Ureter (tissue), 1 donor: Measurements from ENCODE around the gene PBRM1. TPM values are rescaled to one million over a fixed set of nuclear protein-coding genes. Genes with fewer than 3 reads are reported as not detected.
"Not testable (repeated sequence)": the region's sequence is repeated elsewhere in the genome, so short reads cannot be mapped to it uniquely, and the experiment has no call there.

Experiments used
- DNase-seq: peaks from one replicate; pipeline ENCODE4 v3.0.0-alpha.2; 2020; ENCODE audit warnings: low spot score
- total RNA-seq: library from RNA; stranded (reverse); gene quantifications from one replicate; pipeline ENCODE4 v1.2.4, GENCODE V29; 2023
- donor health status: DM: yes; HTN: yes; CAD: no.

Gene PBRM1
- total RNA-seq, 1 donor from 2014 or later: 82.3 TPM

DNA sequence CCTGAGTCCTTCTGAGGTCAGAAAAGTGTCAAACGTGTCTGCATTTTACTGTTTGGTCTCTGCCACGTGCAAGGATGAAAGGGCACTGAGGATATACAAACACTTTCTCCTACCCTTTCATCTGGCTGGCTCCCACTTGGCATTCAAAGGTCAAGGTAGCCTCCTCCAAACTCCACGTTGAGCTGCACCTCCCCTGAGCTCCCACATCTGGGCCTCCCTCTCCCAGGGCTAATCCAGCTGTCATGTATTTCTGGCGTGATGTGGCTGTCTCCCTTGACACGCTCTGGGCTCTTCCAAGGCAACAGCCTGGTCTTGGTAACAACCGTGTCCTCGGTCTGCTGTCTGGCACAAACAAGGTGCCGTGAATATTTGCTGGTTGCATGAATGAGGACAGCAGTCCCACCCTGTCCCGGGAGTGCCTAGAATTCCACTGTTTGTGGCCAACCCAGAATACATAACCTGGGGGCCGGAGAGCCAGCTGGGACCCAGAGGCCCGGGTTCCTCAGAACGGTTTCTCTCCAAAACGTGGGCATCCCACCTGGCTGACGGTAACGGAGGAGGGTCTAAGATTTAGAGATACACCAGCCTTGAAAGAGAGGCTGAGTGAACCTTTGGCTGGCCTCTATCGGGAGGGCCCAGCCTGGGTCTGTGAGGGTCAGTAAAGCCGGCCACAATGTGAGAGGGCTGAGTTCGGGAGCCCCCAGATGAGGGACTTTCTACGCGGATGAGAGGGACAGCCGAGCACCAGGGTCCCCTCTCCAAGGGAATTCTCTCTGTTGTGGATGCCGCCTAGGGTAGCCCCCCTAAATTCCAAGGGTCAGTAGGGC lies 19.1 kb upstream of the PBRM1 start:
- no peak for DNase-seq

GRCh38 chr3:52703341-52703740 lies 17.6 kb upstream of the PBRM1 start:
- no peak for DNase-seq

GRCh38 chr3:52697632-52697965 lies 11.9 kb upstream of the PBRM1 start:
- DNase-seq: no peak

DNA sequence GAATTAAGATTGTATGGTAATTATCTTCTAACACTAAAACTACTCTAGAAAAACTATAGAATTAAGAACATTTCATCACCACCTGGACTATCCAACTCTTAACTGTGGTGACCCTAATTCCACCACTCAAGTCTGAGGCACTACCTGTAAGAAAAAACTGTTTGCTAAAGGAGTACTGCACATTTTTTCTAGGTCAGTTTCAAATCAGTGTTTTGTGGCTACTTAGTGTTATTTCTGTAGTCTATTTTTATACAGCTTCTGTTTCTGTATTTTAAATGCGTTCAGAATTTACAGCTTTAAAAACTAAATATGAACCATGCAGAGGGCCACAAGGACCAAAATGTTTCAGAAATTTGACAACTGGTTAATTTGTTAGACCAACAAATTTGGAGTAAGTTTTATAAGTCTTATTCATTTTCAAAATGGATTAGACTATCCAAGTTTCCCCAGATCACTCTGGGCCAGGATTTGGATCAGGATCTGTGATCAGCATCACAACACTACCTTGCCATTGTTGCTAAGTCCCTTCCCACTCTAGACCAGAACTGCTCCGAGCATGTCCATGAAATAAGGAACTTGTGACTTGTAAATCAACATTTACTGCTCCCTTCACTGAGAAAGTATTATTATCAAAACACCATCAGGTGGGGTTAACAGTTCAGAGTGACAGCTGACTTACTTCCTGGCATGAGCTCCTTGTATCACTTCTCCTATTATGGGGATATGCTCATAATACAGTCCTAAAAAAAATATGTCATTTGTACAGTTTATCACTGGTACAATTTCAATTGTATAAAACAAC lies 11.3 kb upstream of the PBRM1 start:
- no peak for DNase-seq

- no peak for DNase-seq
These were observed 10.3 kb upstream of the PBRM1 start for GRCh38 chr3:52695798-52696671.

GRCh38 chr3:52694528-52695189 lies 8.9 kb upstream of the PBRM1 start:
- no peak for DNase-seq

DNA sequence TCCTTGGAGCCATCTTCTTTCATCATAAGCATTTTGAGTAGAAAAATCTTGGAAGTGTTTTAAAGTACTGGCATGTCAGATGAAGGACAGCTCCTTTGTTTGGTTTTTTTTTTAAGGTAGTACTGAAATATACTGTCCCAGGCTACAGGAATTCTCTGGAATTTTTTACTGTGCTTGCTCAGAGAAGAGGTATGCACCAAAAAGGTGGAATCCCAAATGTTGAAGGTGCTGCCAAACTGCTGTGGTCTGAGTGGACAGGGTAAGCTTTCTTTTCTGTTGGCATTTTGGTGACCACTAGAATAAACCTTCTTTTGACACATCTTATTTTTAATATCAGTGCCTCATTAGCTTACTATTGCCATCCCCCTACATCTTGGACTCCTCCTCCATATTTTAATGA lies 7.4 kb upstream of the PBRM1 start:
- DNase-seq: no peak

GRCh38 chr3:52690560-52690959 lies 4.8 kb upstream of the PBRM1 start:
- DNase-seq: no peak

- no peak for DNase-seq
These were observed 3.4 kb upstream of the PBRM1 start for GRCh38 chr3:52689151-52689550.

GRCh38 chr3:52688266-52688665 lies 2.6 kb upstream of the PBRM1 start:
- no peak for DNase-seq

DNA sequence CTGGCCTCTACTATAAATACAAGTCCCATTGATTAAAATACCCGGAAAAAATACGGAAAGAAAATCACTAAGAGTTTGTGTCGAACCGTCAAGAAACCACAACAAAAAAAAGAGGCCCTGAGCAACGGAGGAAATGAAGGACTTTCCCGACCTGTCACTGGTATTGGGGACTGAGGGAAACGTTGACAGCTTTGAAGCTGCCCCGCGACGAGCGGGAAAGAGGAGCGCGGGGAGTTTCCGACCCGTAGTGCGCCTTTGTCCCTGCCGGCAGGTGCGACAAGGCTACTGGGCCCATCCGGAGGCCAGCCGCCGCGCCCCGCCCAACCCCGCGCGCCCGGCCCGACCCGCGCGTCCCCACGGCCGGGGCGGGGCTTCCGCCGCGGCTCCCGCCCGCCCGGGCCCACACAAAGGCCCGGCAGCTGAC lies 416 bp downstream of the PBRM1 start:
- DNase-seq: peak; percentile 78

DNA sequence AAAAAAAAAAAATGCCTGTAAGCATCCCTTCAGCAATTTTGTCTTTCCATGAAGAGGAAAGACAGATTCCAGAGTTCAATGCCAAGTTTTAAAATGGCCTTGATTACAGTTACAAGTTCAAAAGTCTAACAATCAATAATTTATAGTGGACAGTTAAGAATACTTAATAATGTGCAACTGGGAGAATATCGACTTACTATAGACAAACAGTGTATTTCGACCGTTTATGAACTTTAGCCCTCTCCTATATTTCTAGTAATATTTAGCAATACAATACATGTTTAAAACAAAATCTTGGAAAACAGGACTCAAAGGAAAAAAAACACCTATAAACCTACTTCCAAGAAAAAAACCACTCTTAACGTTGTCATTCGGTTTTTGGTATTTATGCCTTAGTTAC lies 1.5 kb downstream of the PBRM1 start:
- no peak for DNase-seq

- no peak for DNase-seq
These were observed 2.1 kb downstream of the PBRM1 start for GRCh38 chr3:52683611-52684010.

GRCh38 chr3:52682016-52682415 lies 3.7 kb downstream of the PBRM1 start:
- no peak for DNase-seq

DNA sequence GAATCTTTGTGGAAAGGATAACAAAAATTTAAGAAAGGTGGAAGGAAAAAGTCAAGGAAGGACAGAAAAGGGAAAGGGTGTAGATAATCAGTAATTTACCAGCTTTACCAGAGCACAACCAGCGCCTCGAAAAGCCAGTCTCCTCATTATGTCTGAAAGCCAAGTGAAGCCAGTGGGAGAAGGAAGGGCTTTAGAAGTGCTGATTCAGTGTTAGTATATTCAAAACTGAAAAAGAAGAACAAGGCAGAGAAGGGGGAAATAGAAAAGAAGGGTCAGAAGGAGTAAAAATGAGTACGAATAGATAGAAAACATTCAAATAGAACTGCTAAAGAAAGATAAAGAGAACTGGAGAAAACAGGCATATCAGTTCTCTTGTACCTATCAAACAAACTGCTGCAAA lies 4.1 kb downstream of the PBRM1 start:
- DNase-seq: no peak

GRCh38 chr3:52679811-52680210 lies 5.9 kb downstream of the PBRM1 start:
- no peak for DNase-seq

GRCh38 chr3:52679199-52679538 lies 6.5 kb downstream of the PBRM1 start:
- no peak for DNase-seq

DNA sequence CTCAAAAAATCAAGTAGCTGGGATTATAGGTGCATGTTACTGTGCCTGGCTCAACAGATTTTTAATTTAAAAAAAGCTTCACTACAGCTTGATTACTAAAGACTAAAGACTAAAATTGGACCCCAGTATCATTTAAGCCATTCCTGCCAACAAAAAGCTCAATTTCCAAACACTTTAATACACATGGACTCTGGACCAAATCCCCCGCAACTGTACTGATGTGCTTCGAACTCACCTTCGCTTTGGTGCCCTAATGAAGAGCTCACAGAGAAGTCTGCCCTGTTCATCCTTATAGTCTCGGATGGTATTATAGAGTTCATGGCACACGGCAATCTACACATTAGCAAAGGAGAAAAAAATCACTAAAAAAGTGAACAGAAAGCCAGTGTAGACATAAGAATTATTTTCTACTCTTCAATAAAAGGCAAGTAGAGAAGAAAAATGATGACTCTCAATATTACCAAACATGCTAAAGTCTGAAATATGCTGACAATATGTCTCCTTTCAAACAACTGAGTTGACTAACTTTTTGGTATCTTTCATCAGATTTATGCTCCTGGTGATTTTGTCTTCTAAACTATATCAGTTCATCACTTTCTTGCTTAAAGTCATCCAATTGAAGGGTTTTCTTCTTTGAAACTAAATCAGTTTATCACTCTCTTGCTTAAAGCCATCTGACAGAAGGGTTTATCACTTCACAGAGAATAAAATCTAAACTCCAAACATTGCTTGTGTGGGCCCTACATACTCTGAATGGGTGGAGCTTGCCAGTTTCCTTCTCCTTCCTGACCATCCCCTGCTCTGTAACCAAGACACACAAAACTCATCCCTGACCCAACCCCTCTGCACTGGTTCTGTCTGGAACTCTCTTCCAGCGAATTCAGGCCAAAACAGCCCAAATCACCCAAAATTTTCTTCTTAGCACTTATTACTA lies 7.2 kb downstream of the PBRM1 start:
- DNase-seq: no peak

DNA sequence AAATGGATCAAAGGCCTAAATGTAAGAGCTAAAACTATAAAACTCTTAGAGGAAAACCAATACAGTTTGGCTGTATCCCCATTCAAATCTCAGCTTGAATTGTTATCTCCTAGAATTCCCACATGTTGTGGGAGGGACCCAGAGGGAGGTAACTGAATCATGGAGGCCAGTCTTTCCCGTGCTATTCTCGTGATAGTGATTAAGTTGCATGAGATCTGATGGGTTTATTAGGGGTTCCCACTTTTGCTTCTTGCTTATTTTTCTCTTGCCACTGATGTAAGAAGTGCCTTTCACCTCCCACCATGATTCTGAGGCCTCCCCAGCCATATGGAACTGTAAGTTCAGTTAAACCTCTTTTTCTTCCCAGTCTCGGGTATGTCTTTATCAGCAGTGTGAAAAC lies 9.5 kb downstream of the PBRM1 start:
- not testable (repeated sequence) for DNase-seq

DNA sequence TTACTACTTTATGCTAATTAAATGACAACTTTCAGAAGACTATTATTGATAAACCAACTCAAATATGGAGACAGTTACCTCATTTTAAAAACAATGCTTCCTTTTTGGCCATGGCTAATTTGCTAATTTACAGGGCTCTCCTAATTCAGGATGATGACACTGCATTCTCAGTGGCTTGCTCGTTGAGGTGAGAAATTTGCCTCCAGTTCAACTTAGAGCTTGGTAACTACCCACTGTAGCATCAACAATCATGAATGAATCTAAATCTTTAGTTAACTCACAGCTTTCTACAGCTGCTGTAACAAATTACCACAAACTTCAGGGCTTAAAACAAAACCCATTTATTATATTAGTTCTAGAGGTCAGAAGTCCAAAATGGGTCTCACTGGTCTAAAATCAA lies 14.0 kb downstream of the PBRM1 start:
- DNase-seq: no peak
